Transverse colon (tissue), 3 donors: ENCODE data around the gene OR51T1.

Experiments used
- EP300 ChIP-seq: sonication (generic); formaldehyde crosslinking; IDR thresholded peaks from one replicate; pipeline ENCODE4 v1.6.1; 2017; ENCODE audit warnings: antibody characterized with exemption, low read depth
- POLR2AphosphoS5 ChIP-seq, 3 donors: sonication (generic); formaldehyde crosslinking; IDR thresholded peaks; one replicate each; pipeline ENCODE4 v1.6.1; 2016; ENCODE audit warnings: antibody characterized with exemption in 3 of 3

- no peak for TF ChIP-seq EP300
- no peak for TF ChIP-seq POLR2AphosphoS5 (IDR thresholded peaks at IDR 0.05)
These were observed 19.1 kb upstream of the OR51T1 start for GRCh38 chr11:4862447-4863236.
